Activated CD4-positive, alpha-beta T cell treated with anti-CD3 and anti-CD28 coated beads for 24 hours (primary cell): Measurements from ENCODE around the gene SURF6.
"Not testable (repeated sequence)": the region's sequence is repeated elsewhere in the genome, so short reads cannot be mapped to it uniquely, and the experiment has no call there.

ENCODE experiments used
- DNase-seq, 2 donors: peaks; one replicate each; pipeline ENCODE4 v3.0.0-alpha.2; 2020; ENCODE audit warnings: low read depth in 2 of 2

SURF6 gene

GRCh38 chr9:133327834-133328484 lies 8.0 kb downstream of the SURF6 start:
- no peak for DNase-seq

- DNase-seq = not testable (repeated sequence)
These were observed 9.0 kb downstream of the SURF6 start for GRCh38 chr9:133327021-133327420.

- DNase-seq = no peak
These were observed 11.8 kb downstream of the SURF6 start for GRCh38 chr9:133323991-133324703.

- DNase-seq = no peak
These were observed 12.8 kb downstream of the SURF6 start for GRCh38 chr9:133323211-133323610.

GRCh38 chr9:133322701-133323100 lies 13.3 kb downstream of the SURF6 start:
- no peak for DNase-seq

- no peak for DNase-seq
These were observed 14.5 kb downstream of the SURF6 start for GRCh38 chr9:133321411-133321935.

GRCh38 chr9:133320421-133320881 lies 15.5 kb downstream of the SURF6 start:
- DNase-seq = no peak

GRCh38 chr9:133317551-133317950 lies 18.4 kb downstream of the SURF6 start:
- not testable (repeated sequence) for DNase-seq

GRCh38 chr9:133315997-133316396 lies 20.0 kb downstream of the SURF6 start:
- no peak for DNase-seq

GRCh38 chr9:133309608-133310007 lies 26.4 kb downstream of the SURF6 start:
- DNase-seq = no peak

GRCh38 chr9:133307301-133307700 lies 28.7 kb downstream of the SURF6 start:
- DNase-seq = no peak

- DNase-seq = no peak
These were observed 29.5 kb downstream of the SURF6 start for GRCh38 chr9:133306242-133307204.

- DNase-seq = no peak
These were observed 30.3 kb downstream of the SURF6 start for GRCh38 chr9:133305731-133306130.

- no peak for DNase-seq
These were observed 31.3 kb downstream of the SURF6 start for GRCh38 chr9:133304477-133305377.

- DNase-seq = no peak
These were observed 31.9 kb downstream of the SURF6 start for GRCh38 chr9:133304158-133304470.

- DNase-seq = no peak
These were observed 32.5 kb downstream of the SURF6 start for GRCh38 chr9:133303266-133304157.

GRCh38 chr9:133301253-133302230 lies 34.4 kb downstream of the SURF6 start:
- DNase-seq = no peak

- not testable (repeated sequence) for DNase-seq
These were observed 36.0 kb downstream of the SURF6 start for GRCh38 chr9:133299996-133300395.

GRCh38 chr9:133294257-133294656 lies 41.7 kb downstream of the SURF6 start:
- DNase-seq = no peak
